ENCODE data around the gene RMDN2.
"Not testable (repeated sequence)": the region's sequence is repeated elsewhere in the genome, so short reads cannot be mapped to it uniquely, and the experiment has no call there.

RMDN2 gene

GRCh38 chr2:37944268-37944667, 19.2 kb downstream of the RMDN2 start:
- no peak overlapping the region for H3K4me3 ChIP-seq (ENCODE audit: low read depth, low read length)
- in situ Hi-C loops (cut with HindIII; ENCODE audit: low sequenced_read_pairs): no loop called here
- no peak for TF ChIP-seq CTCF (IDR thresholded peaks at IDR 0.05; ENCODE audit: low read depth, low read length, missing control alignments)
- DNase-seq (ENCODE audit: low read depth): no peak

GRCh38 chr2:37947306-37947705, 22.2 kb downstream of the RMDN2 start:
- in situ Hi-C loops (cut with HindIII; ENCODE audit: low sequenced_read_pairs): no loop called here
- no peak for DNase-seq (ENCODE audit: low read depth)
- no peak overlapping the region for H3K4me3 ChIP-seq (ENCODE audit: low read depth, low read length)
- TF ChIP-seq CTCF (IDR thresholded peaks at IDR 0.05; ENCODE audit: low read depth, low read length, missing control alignments): no peak

GRCh38 chr2:37962018-37962739, 37.1 kb downstream of the RMDN2 start:
- in situ Hi-C loops (cut with HindIII; ENCODE audit: low sequenced_read_pairs); H3K4me3 ChIP-seq (ENCODE audit: low read depth, low read length); DNase-seq (ENCODE audit: low read depth): not testable (repeated sequence)

- DNase-seq (ENCODE audit: low read depth); H3K4me3 ChIP-seq (ENCODE audit: low read depth, low read length); in situ Hi-C loops (cut with HindIII; ENCODE audit: low sequenced_read_pairs): not testable (repeated sequence)
Observed at GRCh38 chr2:37962740-37963121, 37.6 kb downstream of the RMDN2 start.

GRCh38 chr2:37963901-37964300, 38.8 kb downstream of the RMDN2 start:
- DNase-seq (ENCODE audit: low read depth); in situ Hi-C loops (cut with HindIII; ENCODE audit: low sequenced_read_pairs); H3K4me3 ChIP-seq (ENCODE audit: low read depth, low read length): not testable (repeated sequence)

GRCh38 chr2:37966326-37966725, 41.2 kb downstream of the RMDN2 start:
- no peak for TF ChIP-seq CTCF (IDR thresholded peaks at IDR 0.05; ENCODE audit: low read depth, low read length, missing control alignments)
- in situ Hi-C loops (cut with HindIII; ENCODE audit: low sequenced_read_pairs): no loop called here

GRCh38 chr2:37969731-37970130, 44.6 kb downstream of the RMDN2 start:
- no peak for TF ChIP-seq CTCF (IDR thresholded peaks at IDR 0.05; ENCODE audit: low read depth, low read length, missing control alignments)
- no peak overlapping the region for H3K4me3 ChIP-seq (ENCODE audit: low read depth, low read length)
- in situ Hi-C loops (cut with HindIII; ENCODE audit: low sequenced_read_pairs): no loop called here
- DNase-seq (ENCODE audit: low read depth): no peak

More at GRCh38 chr2:37966326-37966725, 41.2 kb downstream of the RMDN2 start:
- no peak for DNase-seq (ENCODE audit: low read depth)
- no peak overlapping the region for H3K4me3 ChIP-seq (ENCODE audit: low read depth, low read length)

- in situ Hi-C loops (cut with HindIII; ENCODE audit: low sequenced_read_pairs): no loop called here
- no peak overlapping the region for H3K4me3 ChIP-seq (ENCODE audit: low read depth, low read length)
- no peak for DNase-seq (ENCODE audit: low read depth)
- no peak for TF ChIP-seq CTCF (IDR thresholded peaks at IDR 0.05; ENCODE audit: low read depth, low read length, missing control alignments)
Observed at GRCh38 chr2:37971971-37972370, 46.9 kb downstream of the RMDN2 start.

All from astrocyte of the cerebellum (primary cell).